HCT116 (cell line): ENCODE measurements around the gene GEMIN5. TPM values are rescaled to one million over a fixed set of nuclear protein-coding genes. Genes with fewer than 3 reads are reported as not detected.
A peak's percentile ranks its signal among the peaks of the same experiment; 100 is the strongest.

Experiments
- ATAC-seq: fragments of 200-7000 bp; cut with Tn5 transposase; 2 replicates; pipeline ENCODE4 v1.9.1; 2020; ENCODE audit warnings: mild to moderate bottlenecking, moderate library complexity
- Bru-seq: library from RNA; stranded (reverse); fragments of 400-500 nt; gene quantifications from one replicate; lab custom pipeline; 2021; lab: Mats Ljungman, UMichigan
- BruChase-seq, 2 experiments: library from RNA; stranded (reverse); fragments of 400-500 nt; gene quantifications; one replicate each; lab custom pipeline; 2021; lab: Mats Ljungman, UMichigan
- BruUV-seq: library from RNA; stranded (reverse); fragments of 400-500 nt; replicated peaks from 2 replicates; lab custom pipeline; 2021; lab: Mats Ljungman, UMichigan
- CTCF ChIA-PET: fragments of 300-600 bp; sonication (Branson Sonifier 250); formaldehyde crosslinking; loops from one replicate; lab custom pipeline; 2021; ENCODE audit warnings: antibody characterized with exemption; lab: Charles Lee
- POLR2A ChIA-PET: fragments of 300-600, 350-600 bp; sonication (Branson Sonifier 250); formaldehyde crosslinking; loops from one replicate; lab custom pipeline; 2021; ENCODE audit warnings: antibody characterized with exemption; lab: Charles Lee
- RAD21 ChIA-PET, 2 experiments: fragments of 300-600 bp; sonication (Branson Sonifier 250); formaldehyde crosslinking; loops; one replicate each; lab custom pipeline; 2023; ENCODE audit warnings: low total read pairs in 2 of 2; ENCODE audit not compliant: uncharacterized antibody in 2 of 2, unreplicated experiment in 2 of 2, low non-redundant PET in 1 of 2; lab: Charles Lee
- DNase-seq: peaks from one replicate; pipeline ENCODE4 v3.0.0-alpha.2; 2010; ENCODE audit warnings: low read depth, low spot score
- H2AFZ ChIP-seq: fragments of 200-600 bp; shearing (Covaris generic), sonication (generic); 2 replicates; pipeline ENCODE4 v1.6.1; 2017; ENCODE audit warnings: low read depth, mixed run types, mixed read lengths, antibody characterized with exemption, low read length; ENCODE audit not compliant: poor library complexity, severe bottlenecking
- H3K27ac ChIP-seq: 2 replicates; pipeline ENCODE4 v1.5.1; 2012; ENCODE audit warnings: low read depth, low read length
- H3K27me3 ChIP-seq: fragments of 200-600 bp; sonication (generic); 2 replicates; pipeline ENCODE4 v1.6.1; 2016; ENCODE audit warnings: mixed run types, low read length, mixed read lengths; ENCODE audit not compliant: insufficient read depth
- H3K36me3 ChIP-seq, 2 experiments: fragments of 200-500 bp in 1 of 2; fragments of 200-600 bp in 1 of 2; sonication (Bioruptor generic) in 1 of 2; sonication (generic) in 1 of 2; 2 replicates each; pipeline versions ENCODE4 v1.5.1 to v1.6.1; 2014 to 2016; ENCODE audit warnings: low read length in 2 of 2, inconsistent platforms in 1 of 2, mixed read lengths in 1 of 2, mixed run types in 1 of 2; ENCODE audit not compliant: insufficient read depth in 2 of 2, control insufficient read depth in 1 of 2
- H3K4me1 ChIP-seq, 2 experiments: fragments of 200-600 bp in 1 of 2; sonication (generic) in 1 of 2; 2 replicates each; pipeline versions ENCODE4 v1.5.1 to v1.6.1; 2012 to 2017; ENCODE audit warnings: low read length in 2 of 2, inconsistent platforms in 1 of 2, mild to moderate bottlenecking in 1 of 2, mixed read lengths in 1 of 2, mixed run types in 1 of 2, moderate library complexity in 1 of 2; ENCODE audit not compliant: insufficient read depth in 2 of 2, control insufficient read depth in 1 of 2
- H3K4me2 ChIP-seq: fragments of 200-600 bp; sonication (generic); 2 replicates; pipeline ENCODE4 v1.6.1; 2017; ENCODE audit warnings: mixed run types, low read length, mixed read lengths
- H3K4me3 ChIP-seq, 2 experiments: fragments of 200-600 bp in 1 of 2; sonication (generic) in 1 of 2; replicated peaks in 1 of 2; 2 replicates each; pipeline ENCODE4 v1.5.1; 2011 to 2016; ENCODE audit warnings: low read length in 2 of 2, control low read depth in 1 of 2, low read depth in 1 of 2, mild to moderate bottlenecking in 1 of 2, mixed read lengths in 1 of 2, mixed run types in 1 of 2
- H3K79me2 ChIP-seq: fragments of 200-600 bp; sonication (generic); 2 replicates; pipeline ENCODE4 v1.6.1; 2017; ENCODE audit warnings: mild to moderate bottlenecking, mixed run types, low read length, moderate library complexity, mixed read lengths; ENCODE audit not compliant: insufficient read depth
- H3K9ac ChIP-seq: fragments of 200-600 bp; sonication (generic); 2 replicates; pipeline ENCODE4 v1.6.1; 2016; ENCODE audit warnings: low read length, mixed read lengths
- H3K9me2 ChIP-seq: fragments of 200-600 bp; sonication (generic), shearing (Covaris generic); 2 replicates; pipeline ENCODE4 v1.6.1; 2017; ENCODE audit warnings: mixed run types, mild to moderate bottlenecking, moderate library complexity; ENCODE audit not compliant: insufficient read depth
- H3K9me3 ChIP-seq, 2 experiments: fragments of 200-500 bp in 1 of 2; fragments of 200-600 bp in 1 of 2; sonication (Bioruptor generic) in 1 of 2; sonication (generic) in 1 of 2; 2 replicates each; pipeline ENCODE4 v1.6.1; 2014 to 2017; ENCODE audit warnings: low read length in 2 of 2, mixed read lengths in 2 of 2, inconsistent platforms in 1 of 2, low read depth in 1 of 2, mild to moderate bottlenecking in 1 of 2, mixed run types in 1 of 2, moderate library complexity in 1 of 2; ENCODE audit not compliant: control insufficient read depth in 1 of 2, insufficient read depth in 1 of 2
- H4K20me1 ChIP-seq: fragments of 200-600 bp; sonication (generic), shearing (Covaris generic); 2 replicates; pipeline ENCODE4 v1.6.1; 2017; ENCODE audit warnings: mixed run types, mild to moderate bottlenecking, moderate library complexity; ENCODE audit not compliant: insufficient read depth
- CBX3 ChIP-seq: IDR thresholded peaks from 2 replicates; pipeline ENCODE4 v1.6.1; 2012; ENCODE audit warnings: low read depth
- CEBPB ChIP-seq: IDR thresholded peaks from 2 replicates; pipeline ENCODE4 v1.6.1; 2012; ENCODE audit warnings: low read depth
- CTCF ChIP-seq, 3 experiments: fragments of 200-600 bp in 1 of 3; sonication (generic) in 1 of 3; IDR thresholded peaks in 2 of 3; conservative IDR thresholded peaks in 1 of 3; 2 replicates each; pipeline ENCODE4 v1.5.1; 2012 to 2017; ENCODE audit warnings: low read depth in 2 of 3, low read length in 2 of 3, antibody characterized with exemption in 1 of 3, borderline replicate concordance in 1 of 3, control low read depth in 1 of 3, mild to moderate bottlenecking in 1 of 3, mixed read lengths in 1 of 3, mixed run types in 1 of 3, moderate library complexity in 1 of 3; ENCODE audit not compliant: insufficient read depth in 1 of 3
- EGR1 ChIP-seq: IDR thresholded peaks from 2 replicates; pipeline ENCODE4 v1.6.1; 2012; ENCODE audit warnings: low read depth
- ELF1 ChIP-seq: IDR thresholded peaks from 2 replicates; pipeline ENCODE4 v1.6.1; 2012; ENCODE audit warnings: low read depth, borderline replicate concordance
- EZH2 ChIP-seq: fragments of 200-600 bp; sonication (generic); IDR thresholded peaks from 2 replicates; pipeline ENCODE4 v1.6.1; 2017; ENCODE audit warnings: antibody characterized with exemption, mixed run types
- EZH2phosphoT487 ChIP-seq: fragments of 200-600 bp; IDR thresholded peaks from 2 replicates; pipeline ENCODE4 v1.6.1; 2018; ENCODE audit warnings: antibody characterized with exemption, borderline replicate concordance
- FOSL1 ChIP-seq: IDR thresholded peaks from 2 replicates; pipeline ENCODE4 v1.6.1; 2012; ENCODE audit warnings: low read depth
- JUND ChIP-seq: IDR thresholded peaks from 2 replicates; pipeline ENCODE4 v1.6.1; 2012
- POLR2AphosphoS5 ChIP-seq: IDR thresholded peaks from 2 replicates; pipeline ENCODE4 v1.6.1; 2011; ENCODE audit warnings: mild to moderate bottlenecking, low read depth, low read length, moderate library complexity
- RAD21 ChIP-seq: IDR thresholded peaks from 2 replicates; pipeline ENCODE4 v1.6.1; 2012; ENCODE audit warnings: low read depth, mild to moderate bottlenecking
- SIN3A ChIP-seq: IDR thresholded peaks from 2 replicates; pipeline ENCODE4 v1.6.1; 2012; ENCODE audit warnings: low read depth
- SP1 ChIP-seq: IDR thresholded peaks from 2 replicates; pipeline ENCODE4 v1.6.1; 2012; ENCODE audit warnings: low read depth
- YY1 ChIP-seq: IDR thresholded peaks from 2 replicates; pipeline ENCODE4 v1.6.1; 2011; ENCODE audit warnings: low read length, low read depth, moderate library complexity, mild to moderate bottlenecking; ENCODE audit not compliant: insufficient replicate concordance; ENCODE audit errors: extremely low read depth
- ZNF274 ChIP-seq: fragments of 200-500 bp; sonication (Bioruptor generic); IDR thresholded peaks from 2 replicates; pipeline ENCODE4 v1.6.1; 2014; ENCODE audit warnings: mild to moderate bottlenecking, low read depth, low read length, inconsistent platforms
- intact Hi-C: fragments of 100-400 bp; cut with micrococcal nuclease; formaldehyde crosslinking; loops from 2 replicates; pipeline ENCODE4 v1.10.0; 2022
- long read RNA-seq: library from polyadenylated mRNA; unstranded; transcript quantifications from one replicate; pipeline ENCODE4 v2.0.0, GENCODE V29; 2021; ENCODE audit not compliant: unreplicated experiment
- polyA plus RNA-seq: library from polyadenylated mRNA; unstranded; fragments of >200 nt; gene quantifications from 2 replicates; pipeline ENCODE4 v1.2.1, GENCODE V29; 2012; ENCODE audit warnings: missing spikeins
- total RNA-seq: library from RNA; stranded (reverse); gene quantifications from one replicate; pipeline ENCODE4 v1.2.1, GENCODE V29; 2021; ENCODE audit not compliant: unreplicated experiment
- TF ChIP-seq, protein P1 (sequence below): IDR thresholded peaks from 2 replicates; pipeline ENCODE4 v1.6.1; 2012
- TF ChIP-seq, protein P2 (sequence below): IDR thresholded peaks from 2 replicates; pipeline ENCODE4 v1.6.1; 2012
- TF ChIP-seq, protein P3 (sequence below): IDR thresholded peaks from 2 replicates; pipeline ENCODE4 v1.6.1; 2012; ENCODE audit warnings: low read depth

Gene GEMIN5
- 35.9 TPM for total RNA-seq
- 8.8 and 11.1 TPM in 2 replicates for polyA plus RNA-seq
- percentile 77 among the genes with signal in this experiment for Bru-seq, nascent RNA
- percentile 77 among the genes with signal in this experiment for BruChase-seq, experiment 1, labeled RNA remaining after a 6-hour chase
- BruChase-seq, experiment 2, labeled RNA remaining after a 2-hour chase: percentile 77 among the genes with signal in this experiment
- long read RNA-seq, full-length matches to known transcripts: 8 of 45 reads
- long read RNA-seq, partial matches to known transcripts: 32 of 45 reads
- long read RNA-seq, other reads (novel, unspliced or antisense): 5 of 45 reads

GRCh38 chr5:154937718-154938466 is at the start of gene GEMIN5:
Gene GEMIN5, minus strand, starts transcription at chr5:154938211. Its CDS starts 78 bp downstream, at chr5:154938133.
- Histone ChIP-seq H4K20me1 (peaks cover 5% of the 10 kb centered on the region; the same call in 1 of the 2 replicates), H3K4me3 (peak within 1 kb of the TSS; percentile 92 to 98), H3K79me2 (peaks cover 66% of the 10 kb centered on the region), H3K27ac (peak within 1 kb of the TSS; percentile 46), H3K9me2 (no peaks in the 10 kb centered on the region), H3K4me1 (peaks cover 9 to 21% of the 10 kb centered on the region in 2 experiments), H3K27me3 (no peaks in the 10 kb centered on the region), H3K36me3 (peaks cover 6 to 18% of the 10 kb centered on the region in 2 experiments; a peak in 3 of 4 replicates), H3K4me2 (peak within 1 kb of the TSS; percentile 93), H3K9ac (peak within 1 kb of the TSS; percentile 86), H3K9me3 (no peaks in the 10 kb centered on the region), H2AFZ (peak within 1 kb of the TSS; percentile 73)
- ChIA-PET CTCF (interaction anchor here (0.6 to 1.0 kb wide), 2 partner anchors 124 to 288 kb away, joined by 4 to 5 read pairs; no protein-coding TSS in a partner anchor), RAD21 (no interaction called here), POLR2A (interaction anchor here (1.0 to 1.3 kb wide), 2 partner anchors 24 to 81 kb away, joined by 3 read pairs; no protein-coding TSS in a partner anchor)
- ATAC-seq: peak; percentile 89
- BruUV-seq: no TSS peak
- DNase-seq: peak; percentile 77
- intact Hi-C loops: loop anchor here (5.0 to 10.0 kb wide), 2 partner anchors 81 to 283 kb away; partner anchors contain the start of gene CNOT8
- TF ChIP-seq RAD21: no peak; the same call in 1 of the 2 replicates
- peak; percentile 78 for TF ChIP-seq YY1
- TF ChIP-seq, protein P1, sequence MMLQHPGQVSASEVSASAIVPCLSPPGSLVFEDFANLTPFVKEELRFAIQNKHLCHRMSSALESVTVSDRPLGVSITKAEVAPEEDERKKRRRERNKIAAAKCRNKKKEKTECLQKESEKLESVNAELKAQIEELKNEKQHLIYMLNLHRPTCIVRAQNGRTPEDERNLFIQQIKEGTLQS: no peak
- no peak for TF ChIP-seq ZNF274
- peak; percentile 93 for TF ChIP-seq POLR2AphosphoS5
- TF ChIP-seq EZH2phosphoT487: no peak
- TF ChIP-seq CEBPB: no peak
- peak; percentile 85; the same call in 1 of the 2 replicates for TF ChIP-seq SIN3A
- TF ChIP-seq SP1: peak; percentile 87
- no peak for TF ChIP-seq EZH2
- no peak for TF ChIP-seq JUND
- no peak for TF ChIP-seq ELF1
- no peak for TF ChIP-seq CTCF (IDR thresholded peaks at IDR 0.05 in 2 of 3, conservative IDR thresholded peaks at IDR 0.05 in 1 of 3; ENCODE audit: borderline replicate concordance in 1 of 3, insufficient read depth in 1 of 3, low read depth in 2 of 3, low read length in 2 of 3)
- no peak for TF ChIP-seq EGR1
- no peak for TF ChIP-seq FOSL1
- TF ChIP-seq, protein P2, sequence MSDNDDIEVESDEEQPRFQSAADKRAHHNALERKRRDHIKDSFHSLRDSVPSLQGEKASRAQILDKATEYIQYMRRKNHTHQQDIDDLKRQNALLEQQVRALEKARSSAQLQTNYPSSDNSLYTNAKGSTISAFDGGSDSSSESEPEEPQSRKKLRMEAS: peak; percentile 94
- TF ChIP-seq CBX3: peak; percentile 94
- TF ChIP-seq, protein P3, sequence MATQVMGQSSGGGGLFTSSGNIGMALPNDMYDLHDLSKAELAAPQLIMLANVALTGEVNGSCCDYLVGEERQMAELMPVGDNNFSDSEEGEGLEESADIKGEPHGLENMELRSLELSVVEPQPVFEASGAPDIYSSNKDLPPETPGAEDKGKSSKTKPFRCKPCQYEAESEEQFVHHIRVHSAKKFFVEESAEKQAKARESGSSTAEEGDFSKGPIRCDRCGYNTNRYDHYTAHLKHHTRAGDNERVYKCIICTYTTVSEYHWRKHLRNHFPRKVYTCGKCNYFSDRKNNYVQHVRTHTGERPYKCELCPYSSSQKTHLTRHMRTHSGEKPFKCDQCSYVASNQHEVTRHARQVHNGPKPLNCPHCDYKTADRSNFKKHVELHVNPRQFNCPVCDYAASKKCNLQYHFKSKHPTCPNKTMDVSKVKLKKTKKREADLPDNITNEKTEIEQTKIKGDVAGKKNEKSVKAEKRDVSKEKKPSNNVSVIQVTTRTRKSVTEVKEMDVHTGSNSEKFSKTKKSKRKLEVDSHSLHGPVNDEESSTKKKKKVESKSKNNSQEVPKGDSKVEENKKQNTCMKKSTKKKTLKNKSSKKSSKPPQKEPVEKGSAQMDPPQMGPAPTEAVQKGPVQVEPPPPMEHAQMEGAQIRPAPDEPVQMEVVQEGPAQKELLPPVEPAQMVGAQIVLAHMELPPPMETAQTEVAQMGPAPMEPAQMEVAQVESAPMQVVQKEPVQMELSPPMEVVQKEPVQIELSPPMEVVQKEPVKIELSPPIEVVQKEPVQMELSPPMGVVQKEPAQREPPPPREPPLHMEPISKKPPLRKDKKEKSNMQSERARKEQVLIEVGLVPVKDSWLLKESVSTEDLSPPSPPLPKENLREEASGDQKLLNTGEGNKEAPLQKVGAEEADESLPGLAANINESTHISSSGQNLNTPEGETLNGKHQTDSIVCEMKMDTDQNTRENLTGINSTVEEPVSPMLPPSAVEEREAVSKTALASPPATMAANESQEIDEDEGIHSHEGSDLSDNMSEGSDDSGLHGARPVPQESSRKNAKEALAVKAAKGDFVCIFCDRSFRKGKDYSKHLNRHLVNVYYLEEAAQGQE: no peak
